Natural killer cell (primary cell): Measurements from ENCODE around the gene VAMP5. TPM values are rescaled to one million over a fixed set of nuclear protein-coding genes. Genes with fewer than 3 reads are reported as not detected.
"Not testable (repeated sequence)": the region's sequence is repeated elsewhere in the genome, so short reads cannot be mapped to it uniquely, and the experiment has no call there.

Source experiments
- ATAC-seq, 3 donors: fragments of 150-1000 bp in 2 of 3; fragments of 200-7000 bp in 1 of 3; cut with Tn5 transposase; 1 replicate in 1 of 3; 2 replicates in 2 of 3; pipeline ENCODE4 v1.10.0; 2021; ENCODE audit warnings: mild to moderate bottlenecking in 2 of 3, moderate library complexity in 2 of 3
- DNase-seq, 2 donors: peaks; one replicate each; pipeline versions ENCODE4 v3.0.0 to v3.0.0-alpha.2; 2013 to 2021; ENCODE audit warnings: mixed read lengths in 1 of 2
- H3K27ac ChIP-seq: one replicate; pipeline ENCODE4 v1.5.1; 2013; ENCODE audit warnings: mild to moderate bottlenecking, low read length
- H3K27me3 ChIP-seq: one replicate; pipeline ENCODE4 v1.6.1; 2013; ENCODE audit warnings: low read length; ENCODE audit not compliant: control insufficient read depth, insufficient read depth
- H3K36me3 ChIP-seq: one replicate; pipeline ENCODE4 v1.6.1; 2013; ENCODE audit warnings: low read length; ENCODE audit not compliant: control insufficient read depth, insufficient read depth
- H3K4me1 ChIP-seq: one replicate; pipeline ENCODE4 v1.6.1; 2013; ENCODE audit warnings: low read length; ENCODE audit not compliant: control insufficient read depth, insufficient read depth
- H3K4me3 ChIP-seq: one replicate; pipeline ENCODE4 v1.5.1; 2013; ENCODE audit warnings: low read length
- H3K9me3 ChIP-seq: one replicate; pipeline ENCODE4 v1.6.1; 2013; ENCODE audit warnings: low read length; ENCODE audit not compliant: control insufficient read depth, insufficient read depth
- H3K27ac Mint-ChIP-seq, 2 donors: one replicate each; pipeline ENCODE4 v1.8.0; 2022; ENCODE audit warnings: mild to moderate bottlenecking in 2 of 2, mixed read lengths in 2 of 2, moderate library complexity in 1 of 2
- H3K27me3 Mint-ChIP-seq, 2 donors: one replicate each; pipeline ENCODE4 v1.8.0; 2022; ENCODE audit warnings: low read depth in 2 of 2, mixed read lengths in 2 of 2
- H3K36me3 Mint-ChIP-seq: one replicate; pipeline ENCODE4 v1.8.0; 2022; ENCODE audit warnings: mixed read lengths
- H3K4me1 Mint-ChIP-seq, 2 donors: one replicate each; pipeline ENCODE4 v1.8.0; 2022; ENCODE audit warnings: mixed read lengths in 2 of 2
- H3K4me3 Mint-ChIP-seq: one replicate; pipeline ENCODE4 v1.8.0; 2022; ENCODE audit warnings: mild to moderate bottlenecking, moderate library complexity, mixed read lengths
- H3K9me3 Mint-ChIP-seq, 2 donors: one replicate each; pipeline ENCODE4 v1.8.0; 2022; ENCODE audit warnings: mixed read lengths in 2 of 2
- WGBS: methylation state at CpG from one replicate; pipeline ENCODE4 v1.1.7; 2013; ENCODE audit warnings: missing lambda C conversion rate; ENCODE audit not compliant: insufficient coverage; 5-methylcytosine and 5-hydroxymethylcytosine counted together
- intact Hi-C: fragments of 100-400 bp; cut with micrococcal nuclease; formaldehyde crosslinking; loops from one replicate; pipeline ENCODE4 v1.14.2; 2022
- total RNA-seq, 4 donors: library from RNA; stranded (reverse); fragments of 120-200 nt in 1 of 4; gene quantifications; one replicate each; pipeline versions ENCODE4 v1.2.3 to v1.2.4, GENCODE V29; 2013 to 2022
- TF ChIP-seq, protein P1 (sequence below): fragments of 200-600 bp; IDR thresholded peaks from one replicate; pipeline ENCODE4 v1.8.0; 2022; ENCODE audit warnings: antibody characterized with exemption

Gene VAMP5
- total RNA-seq, 3 donors from 2014 or later (not counting 1 experiment from before 2014, with no cell fraction given): 35.0 to 50.7 (median 36.7) TPM

DNA sequence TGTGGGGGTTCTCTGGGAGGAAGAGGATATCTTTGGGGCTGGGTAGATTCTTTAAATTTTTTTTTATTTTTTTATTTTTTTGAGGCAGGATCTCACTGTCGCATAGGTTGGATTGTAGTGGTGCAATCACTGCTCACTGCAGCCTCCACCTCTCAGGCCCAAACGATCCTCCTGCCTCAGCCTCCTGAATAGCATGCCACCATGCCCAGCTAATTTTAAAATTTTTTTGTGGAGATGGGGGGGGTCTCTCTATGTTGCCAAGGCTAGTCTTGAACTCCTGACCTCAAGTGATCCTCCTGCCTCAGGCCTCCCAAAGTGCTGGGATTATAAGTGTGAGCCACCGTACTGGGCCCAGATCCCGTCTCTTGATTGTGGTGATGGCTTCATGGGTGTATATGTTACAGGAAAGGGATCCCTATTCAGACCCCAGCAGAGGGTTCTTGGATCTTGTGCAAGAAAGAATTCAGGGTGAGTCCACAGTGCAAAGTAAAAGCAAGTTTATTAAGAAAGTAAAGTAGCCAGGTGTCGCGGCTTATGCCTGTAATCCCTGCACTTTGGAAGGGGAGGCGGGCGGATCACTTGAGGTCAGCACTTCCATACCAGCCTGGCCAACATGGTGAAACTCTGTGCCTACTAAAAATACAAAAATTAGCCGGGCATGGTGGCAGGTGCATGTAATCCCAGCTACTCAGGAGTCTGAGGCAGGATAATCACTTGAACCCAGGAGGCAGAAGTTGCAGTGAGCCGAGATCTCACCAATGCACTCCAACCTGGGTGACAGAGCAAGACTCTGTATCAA, 29.7 kb downstream of the VAMP5 start:
- TF ChIP-seq, protein P1, sequence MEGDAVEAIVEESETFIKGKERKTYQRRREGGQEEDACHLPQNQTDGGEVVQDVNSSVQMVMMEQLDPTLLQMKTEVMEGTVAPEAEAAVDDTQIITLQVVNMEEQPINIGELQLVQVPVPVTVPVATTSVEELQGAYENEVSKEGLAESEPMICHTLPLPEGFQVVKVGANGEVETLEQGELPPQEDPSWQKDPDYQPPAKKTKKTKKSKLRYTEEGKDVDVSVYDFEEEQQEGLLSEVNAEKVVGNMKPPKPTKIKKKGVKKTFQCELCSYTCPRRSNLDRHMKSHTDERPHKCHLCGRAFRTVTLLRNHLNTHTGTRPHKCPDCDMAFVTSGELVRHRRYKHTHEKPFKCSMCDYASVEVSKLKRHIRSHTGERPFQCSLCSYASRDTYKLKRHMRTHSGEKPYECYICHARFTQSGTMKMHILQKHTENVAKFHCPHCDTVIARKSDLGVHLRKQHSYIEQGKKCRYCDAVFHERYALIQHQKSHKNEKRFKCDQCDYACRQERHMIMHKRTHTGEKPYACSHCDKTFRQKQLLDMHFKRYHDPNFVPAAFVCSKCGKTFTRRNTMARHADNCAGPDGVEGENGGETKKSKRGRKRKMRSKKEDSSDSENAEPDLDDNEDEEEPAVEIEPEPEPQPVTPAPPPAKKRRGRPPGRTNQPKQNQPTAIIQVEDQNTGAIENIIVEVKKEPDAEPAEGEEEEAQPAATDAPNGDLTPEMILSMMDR: no peak
- Mint-ChIP-seq H3K27ac (no peak overlapping the region), H3K27me3 (no peaks in the 10 kb centered on the region), H3K4me1 (peaks cover 20 to 26% of the 10 kb centered on the region in 2 donors), H3K9me3 (no peaks in the 10 kb centered on the region), H3K4me3 (peak overlapping the region; percentile 61), H3K36me3 (no peaks in the 10 kb centered on the region)
- H3K27me3 ChIP-seq: no peaks in the 10 kb centered on the region
- peaks cover 6% of the 10 kb centered on the region for H3K36me3 ChIP-seq
- H3K27ac ChIP-seq: no peak overlapping the region
- no peak for ATAC-seq
- intact Hi-C loops: no loop called here
- no peaks in the 10 kb centered on the region for H3K9me3 ChIP-seq
- no peak for DNase-seq
- peaks cover 44% of the 10 kb centered on the region for H3K4me1 ChIP-seq
- 94% methylated on average over 10 of the region's 10 CpGs for WGBS
- no peak overlapping the region for H3K4me3 ChIP-seq

DNA sequence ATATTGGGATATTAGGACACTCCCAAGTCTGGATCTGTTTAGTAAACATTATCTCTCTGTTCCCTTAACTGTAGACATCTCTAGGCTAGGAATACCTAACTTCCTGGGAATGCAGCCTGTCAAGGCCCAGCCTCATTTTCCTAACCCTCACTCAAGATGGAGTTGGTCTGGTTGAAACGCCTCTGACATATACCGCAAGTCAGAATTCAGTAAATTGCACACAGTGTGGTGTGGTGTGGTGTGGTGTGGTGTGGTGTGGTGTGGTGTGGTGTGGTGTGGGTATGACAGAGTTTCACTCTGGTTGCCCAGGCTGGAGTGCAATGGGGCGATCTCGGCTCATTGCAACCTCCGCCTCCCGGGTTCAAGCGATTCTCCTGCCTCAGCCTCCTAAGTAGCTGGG, 30.5 kb downstream of the VAMP5 start:
- DNase-seq, H3K36me3 ChIP-seq, H3K9me3 Mint-ChIP-seq, intact Hi-C loops, H3K4me3 ChIP-seq, H3K9me3 ChIP-seq, H3K27ac ChIP-seq, H3K27me3 ChIP-seq, H3K27ac Mint-ChIP-seq, H3K36me3 Mint-ChIP-seq, ATAC-seq, H3K4me3 Mint-ChIP-seq, H3K27me3 Mint-ChIP-seq: not testable (repeated sequence)
- H3K4me1 Mint-ChIP-seq: peaks cover 23 to 24% of the 10 kb centered on the region in 2 donors
- 93% methylated on average over 7 of the region's 7 CpGs for WGBS
- H3K4me1 ChIP-seq: peaks cover 44% of the 10 kb centered on the region

DNA sequence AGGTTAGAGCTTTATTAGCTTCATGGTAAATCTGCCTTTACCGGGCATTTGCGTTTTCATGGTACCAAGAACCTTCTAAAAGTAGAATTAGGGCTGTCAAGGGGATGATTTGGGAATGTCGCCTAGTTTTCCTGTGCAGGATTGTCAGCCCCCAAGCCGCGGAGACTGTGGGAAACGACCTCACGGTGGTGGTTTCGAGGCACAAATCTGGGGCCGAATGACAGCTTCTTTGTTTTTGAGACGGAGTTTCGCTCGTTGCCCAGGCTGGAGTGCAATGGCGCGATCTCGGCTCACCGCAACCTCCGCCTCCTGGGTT, 31.1 kb downstream of the VAMP5 start:
- Histone ChIP-seq H3K4me1 (peaks cover 40% of the 10 kb centered on the region), H3K36me3 (peaks cover 7% of the 10 kb centered on the region), H3K27ac (no peak overlapping the region), H3K27me3 (no peaks in the 10 kb centered on the region), H3K4me3 (no peak overlapping the region), H3K9me3 (no peaks in the 10 kb centered on the region)
- Mint-ChIP-seq H3K4me3 (peak overlapping the region; percentile 99), H3K36me3 (no peaks in the 10 kb centered on the region), H3K9me3 (no peaks in the 10 kb centered on the region), H3K4me1 (peaks cover 23 to 24% of the 10 kb centered on the region in 2 donors), H3K27ac (peak overlapping the region; percentile 88 to 92), H3K27me3 (no peaks in the 10 kb centered on the region)
- no peak for DNase-seq
- intact Hi-C loops: no loop called here
- no peak for ATAC-seq
- 93% methylated on average over 17 of the region's 17 CpGs for WGBS
- TF ChIP-seq, protein P1: no peak

DNA sequence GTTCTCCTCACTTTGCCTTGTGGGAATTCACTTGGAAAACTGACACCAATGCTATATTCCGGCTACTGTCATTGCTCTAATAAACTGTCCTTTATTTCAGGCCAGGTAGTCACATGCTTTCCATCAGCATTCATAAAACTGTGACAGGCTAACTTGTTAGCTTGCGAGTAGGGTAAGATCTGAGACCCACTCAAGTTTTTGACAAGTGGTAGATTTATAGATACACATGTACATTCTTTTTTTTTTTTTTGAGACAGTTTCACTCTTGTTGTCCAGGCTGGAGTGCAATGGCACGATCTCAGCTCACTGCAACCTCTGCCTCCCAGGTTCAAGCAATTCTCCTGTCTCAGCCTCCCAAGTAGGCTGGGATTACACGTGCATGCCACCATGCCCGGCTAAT, 33.5 kb downstream of the VAMP5 start:
- Mint-ChIP-seq H3K27ac (peak overlapping the region; percentile 88 to 92), H3K4me1 (peaks cover 18 to 22% of the 10 kb centered on the region in 2 donors), H3K4me3 (peak overlapping the region; percentile 99)
- H3K9me3 Mint-ChIP-seq, H3K4me3 ChIP-seq, H3K27me3 ChIP-seq, H3K27me3 Mint-ChIP-seq, H3K27ac ChIP-seq, H3K9me3 ChIP-seq, ATAC-seq, H3K36me3 Mint-ChIP-seq, DNase-seq, intact Hi-C loops: not testable (repeated sequence)
- 100% methylated on average over 5 of the region's 5 CpGs for WGBS
- Histone ChIP-seq H3K4me1 (peaks cover 24% of the 10 kb centered on the region), H3K36me3 (peaks cover 28% of the 10 kb centered on the region)
